ENCODE data around the gene CCDC170. TPM values are rescaled to one million over a fixed set of nuclear protein-coding genes. Genes with fewer than 3 reads are reported as not detected.
"Not testable (repeated sequence)": the region's sequence is repeated elsewhere in the genome, so short reads cannot be mapped to it uniquely, and the experiment has no call there.

The CCDC170 gene
- total RNA-seq, 1 donor from 2014 or later: 2.4 TPM

- DNase-seq (ENCODE audit: low spot score): no peak
These were observed 50.6 kb downstream of the CCDC170 start for GRCh38 chr6:151544453-151544852.

- DNase-seq (ENCODE audit: low spot score): not testable (repeated sequence)
These were observed 51.1 kb downstream of the CCDC170 start for GRCh38 chr6:151544884-151545283.

GRCh38 chr6:151546941-151547659, 53.3 kb downstream of the CCDC170 start:
- DNase-seq (ENCODE audit: low spot score): no peak

- no peak for DNase-seq (ENCODE audit: low spot score)
These were observed 54.4 kb downstream of the CCDC170 start for GRCh38 chr6:151548201-151548600.

- no peak for DNase-seq (ENCODE audit: low spot score)
These were observed 56.0 kb downstream of the CCDC170 start for GRCh38 chr6:151549790-151550189.

- no peak for DNase-seq (ENCODE audit: low spot score)
These were observed 56.8 kb downstream of the CCDC170 start for GRCh38 chr6:151550618-151551017.

GRCh38 chr6:151551223-151551857, 57.5 kb downstream of the CCDC170 start:
- DNase-seq (ENCODE audit: low spot score): no peak

GRCh38 chr6:151553416-151554165, 59.8 kb downstream of the CCDC170 start:
- DNase-seq (ENCODE audit: low spot score): no peak

- DNase-seq (ENCODE audit: low spot score): no peak
These were observed 67.4 kb downstream of the CCDC170 start for GRCh38 chr6:151561238-151561637.

- no peak for DNase-seq (ENCODE audit: low spot score)
These were observed 70.8 kb downstream of the CCDC170 start for GRCh38 chr6:151564654-151565053.

- DNase-seq (ENCODE audit: low spot score): no peak
These were observed 72.1 kb downstream of the CCDC170 start for GRCh38 chr6:151565940-151566339.

GRCh38 chr6:151566557-151566956, 72.7 kb downstream of the CCDC170 start:
- DNase-seq (ENCODE audit: low spot score): no peak

- no peak for DNase-seq (ENCODE audit: low spot score)
These were observed 82.8 kb downstream of the CCDC170 start for GRCh38 chr6:151576633-151577032.

- DNase-seq (ENCODE audit: low spot score): no peak
These were observed 83.4 kb downstream of the CCDC170 start for GRCh38 chr6:151577257-151577656.

- no peak for DNase-seq (ENCODE audit: low spot score)
These were observed 91.9 kb downstream of the CCDC170 start for GRCh38 chr6:151585741-151586140.

- DNase-seq (ENCODE audit: low spot score): no peak
These were observed 95.8 kb downstream of the CCDC170 start for GRCh38 chr6:151589667-151590066.

GRCh38 chr6:151590742-151591141, 96.9 kb downstream of the CCDC170 start:
- DNase-seq (ENCODE audit: low spot score): no peak

- no peak for DNase-seq (ENCODE audit: low spot score)
These were observed 98.8 kb downstream of the CCDC170 start for GRCh38 chr6:151592449-151593159.

- DNase-seq (ENCODE audit: low spot score): no peak
These were observed 115.5 kb downstream of the CCDC170 start for GRCh38 chr6:151609146-151609902.

- DNase-seq (ENCODE audit: low spot score): no peak
These were observed 116.5 kb downstream of the CCDC170 start for GRCh38 chr6:151610326-151610725.

- DNase-seq (ENCODE audit: low spot score): no peak
These were observed 120.8 kb downstream of the CCDC170 start for GRCh38 chr6:151614630-151615029.

Measured in mesenteric fat pad (tissue), 1 donor.